Suprapubic skin (tissue), 4 donors: Measurements from ENCODE around the gene NABP2. TPM values are rescaled to one million over a fixed set of nuclear protein-coding genes. Genes with fewer than 3 reads are reported as not detected.

ENCODE experiments used
- DNase-seq, 2 donors: peaks; one replicate each; pipeline ENCODE4 v3.0.0-alpha.2; 2019; ENCODE audit warnings: low spot score in 2 of 2
- H3K27ac ChIP-seq: fragments of 200-600 bp; sonication (generic); one replicate; pipeline ENCODE4 v1.5.1; 2019
- H3K27me3 ChIP-seq: fragments of 200-600 bp; sonication (generic); one replicate; pipeline ENCODE4 v1.5.1; 2019
- H3K36me3 ChIP-seq: fragments of 200-600 bp; sonication (generic); one replicate; pipeline ENCODE4 v1.5.1; 2019
- H3K4me1 ChIP-seq: fragments of 200-600 bp; sonication (generic); one replicate; pipeline ENCODE4 v1.5.1; 2019
- H3K4me3 ChIP-seq: fragments of 200-600 bp; sonication (generic); one replicate; pipeline ENCODE4 v1.5.1; 2019; ENCODE audit warnings: mild to moderate bottlenecking
- H3K9me3 ChIP-seq: fragments of 200-600 bp; sonication (generic); one replicate; pipeline ENCODE4 v1.5.1; 2019
- CTCF ChIP-seq, 2 donors: fragments of 200-600 bp in 1 of 2; fragments of 450-650 bp in 1 of 2; sonication (generic) in 1 of 2; IDR thresholded peaks; one replicate each; pipeline ENCODE4 v1.5.1; 2016 to 2019; ENCODE audit warnings: antibody characterized with exemption in 2 of 2, mild to moderate bottlenecking in 1 of 2, moderate library complexity in 1 of 2
- EP300 ChIP-seq: sonication (generic); formaldehyde crosslinking; IDR thresholded peaks from one replicate; pipeline ENCODE4 v1.6.1; 2017; ENCODE audit warnings: antibody characterized with exemption
- POLR2A ChIP-seq, 2 donors: fragments of 450-650 bp; IDR thresholded peaks; one replicate each; pipeline ENCODE4 v1.6.1; 2017; ENCODE audit warnings: antibody characterized with exemption in 2 of 2, mild to moderate bottlenecking in 2 of 2, moderate library complexity in 2 of 2
- POLR2AphosphoS5 ChIP-seq, 3 donors: sonication (generic); formaldehyde crosslinking; IDR thresholded peaks; one replicate each; pipeline ENCODE4 v1.6.1; 2017; ENCODE audit warnings: antibody characterized with exemption in 3 of 3
- WGBS: methylation state at CpG from one replicate; pipeline ENCODE4 v1.1.5; 2018; 5-methylcytosine and 5-hydroxymethylcytosine counted together
- total RNA-seq, 4 donors: library from RNA; depleted of rRNA; stranded (reverse); fragments of >200 nt; gene quantifications; one replicate each; pipeline ENCODE4 v1.1.0, GENCODE V29; 2016

The NABP2 gene
- total RNA-seq, 4 donors from 2014 or later, result 13.3 to 23.7 (median 20.1) TPM

- Histone ChIP-seq H3K4me1 (peaks cover 3% of the 10 kb centered on the region), H3K27me3 (no peaks in the 10 kb centered on the region), H3K27ac (no peak overlapping the region), H3K36me3 (peaks cover 46% of the 10 kb centered on the region), H3K4me3 (no peak overlapping the region), H3K9me3 (no peaks in the 10 kb centered on the region)
- TF ChIP-seq POLR2A (IDR thresholded peaks at IDR 0.05) (no peak), EP300 (no peak), CTCF (IDR thresholded peaks at IDR 0.05) (no peak), POLR2AphosphoS5 (IDR thresholded peaks at IDR 0.05) (no peak)
- no peak for DNase-seq
Observed at GRCh38 chr12:56204275-56204674, 19.9 kb upstream of the NABP2 start.

GRCh38 chr12:56205445-56205844, 18.7 kb upstream of the NABP2 start:
- Histone ChIP-seq H3K27ac (no peak overlapping the region), H3K9me3 (no peaks in the 10 kb centered on the region), H3K4me1 (peaks cover 3% of the 10 kb centered on the region), H3K27me3 (no peaks in the 10 kb centered on the region), H3K4me3 (no peak overlapping the region), H3K36me3 (peaks cover 58% of the 10 kb centered on the region)
- TF ChIP-seq CTCF (IDR thresholded peaks at IDR 0.05) (no peak), POLR2A (IDR thresholded peaks at IDR 0.05) (no peak), POLR2AphosphoS5 (IDR thresholded peaks at IDR 0.05) (no peak), EP300 (no peak)
- no peak for DNase-seq

GRCh38 chr12:56206452-56207166, 17.5 kb upstream of the NABP2 start:
- Histone ChIP-seq H3K27me3 (no peaks in the 10 kb centered on the region), H3K36me3 (peaks cover 70% of the 10 kb centered on the region), H3K4me1 (peaks cover 3% of the 10 kb centered on the region), H3K27ac (no peak overlapping the region), H3K4me3 (no peak overlapping the region), H3K9me3 (no peaks in the 10 kb centered on the region)
- DNase-seq, result no peak
- TF ChIP-seq CTCF (IDR thresholded peaks at IDR 0.05), result peak; percentile 13 to 57
- TF ChIP-seq EP300, result no peak
- TF ChIP-seq POLR2A (IDR thresholded peaks at IDR 0.05), result no peak
- TF ChIP-seq POLR2AphosphoS5 (IDR thresholded peaks at IDR 0.05), result no peak
- WGBS, result 54% methylated on average over 9 of the region's 14 CpGs

- peaks cover 84% of the 10 kb centered on the region for H3K36me3 ChIP-seq
- TF ChIP-seq POLR2AphosphoS5 (IDR thresholded peaks at IDR 0.05) (no peak), CTCF (IDR thresholded peaks at IDR 0.05) (no peak), POLR2A (IDR thresholded peaks at IDR 0.05) (no peak), EP300 (no peak)
- no peaks in the 10 kb centered on the region for H3K9me3 ChIP-seq
- no peaks in the 10 kb centered on the region for H3K27me3 ChIP-seq
- DNase-seq, result no peak
- H3K4me3 ChIP-seq, result no peak overlapping the region
- no peaks in the 10 kb centered on the region for H3K4me1 ChIP-seq
- no peak overlapping the region for H3K27ac ChIP-seq
- 79% methylated on average over 6 of the region's 6 CpGs for WGBS
Observed at GRCh38 chr12:56208006-56208405, 16.1 kb upstream of the NABP2 start.

- no peaks in the 10 kb centered on the region for H3K27me3 ChIP-seq
- H3K9me3 ChIP-seq, result no peaks in the 10 kb centered on the region
- TF ChIP-seq POLR2AphosphoS5 (IDR thresholded peaks at IDR 0.05) (no peak), EP300 (no peak), CTCF (IDR thresholded peaks at IDR 0.05) (no peak), POLR2A (IDR thresholded peaks at IDR 0.05) (no peak)
- H3K36me3 ChIP-seq, result peaks cover 86% of the 10 kb centered on the region
- WGBS, result 44% methylated on average over 1 of the region's 1 CpG
- no peak overlapping the region for H3K4me3 ChIP-seq
- no peak overlapping the region for H3K27ac ChIP-seq
- DNase-seq, result no peak
- H3K4me1 ChIP-seq, result no peaks in the 10 kb centered on the region
Observed at GRCh38 chr12:56212361-56212760, 11.8 kb upstream of the NABP2 start.
